ENCODE measurements around the gene GDI2. TPM values are rescaled to one million over a fixed set of nuclear protein-coding genes. Genes with fewer than 3 reads are reported as not detected.

Gene GDI2
- total and polyA plus RNA-seq, 9 of the 15 experiments (the other 6 are each of a cell fraction or from before 2014, with no cell fraction given): 262 to 424 (median 287) TPM

- TF ChIP-seq PBX2 (CRISPR knock-in tag; IDR thresholded peaks at IDR 0.05; ENCODE audit: low read depth): no peak
- no peak for TF ChIP-seq PBX2 (tag; conservative IDR thresholded peaks at IDR 0.05; ENCODE audit: low read depth)
- 0 out of 2 replicates have a peak, but pooled peaks have one; percentile 34 for TF ChIP-seq PATZ1 (CRISPR knock-in tag; IDR thresholded peaks at IDR 0.05; ENCODE audit: borderline replicate concordance)
- TF ChIP-seq SRF (CRISPR knock-in tag; IDR thresholded peaks at IDR 0.05): no peak
- TF ChIP-seq HDAC1 (IDR thresholded peaks at IDR 0.05): 0 out of 4 replicates have a peak, but pooled peaks of 1 of the 2 experiments have one; percentile 15
- no peak for TF ChIP-seq KAT8 (IDR thresholded peaks at IDR 0.05; ENCODE audit: low read depth)
- TF ChIP-seq MYBL2 (IDR thresholded peaks at IDR 0.05; ENCODE audit: low read depth): 0 out of 2 replicates have a peak, but pooled peaks have one; percentile 17
- TF ChIP-seq MYBL2 (CRISPR knock-in tag; IDR thresholded peaks at IDR 0.05; ENCODE audit: borderline replicate concordance): no peak
- peak; percentile 95 for TF ChIP-seq MGA (IDR thresholded peaks at IDR 0.05)
These were observed 1.2 kb upstream of the GDI2 start (continued) for GRCh38 chr10:5814110-5815107.

All from K562 (cell line).